ENCODE results near the gene TMEM89.

The TMEM89 gene

GRCh38 chr3:48609088-48610005 is 12.2 kb downstream of the TMEM89 start, which contains the start of gene UQCRC1:
Gene UQCRC1 (minus strand): TSS chr3:48609646. CDS start chr3:48609620, 26 bp downstream.
- peak; percentile 94 for DNase-seq

- DNase-seq, result no peak
These were observed 14.1 kb downstream of the TMEM89 start for GRCh38 chr3:48607519-48607918.

- DNase-seq, result no peak
These were observed 20.0 kb downstream of the TMEM89 start for GRCh38 chr3:48601622-48601994.

- no peak for DNase-seq
These were observed 20.6 kb downstream of the TMEM89 start for GRCh38 chr3:48600711-48601621.

- no peak for DNase-seq
These were observed 21.9 kb downstream of the TMEM89 start for GRCh38 chr3:48599509-48600285.

GRCh38 chr3:48599077-48599501 is 22.5 kb downstream of the TMEM89 start:
- no peak for DNase-seq

- DNase-seq, result no peak
These were observed 23.1 kb downstream of the TMEM89 start for GRCh38 chr3:48598323-48599076.

- no peak for DNase-seq
These were observed 24.2 kb downstream of the TMEM89 start for GRCh38 chr3:48597408-48597800.

- no peak for DNase-seq
These were observed 24.7 kb downstream of the TMEM89 start for GRCh38 chr3:48596676-48597407.

- no peak for DNase-seq
These were observed 25.4 kb downstream of the TMEM89 start for GRCh38 chr3:48596157-48596556.

- no peak for DNase-seq
These were observed 25.9 kb downstream of the TMEM89 start for GRCh38 chr3:48595526-48596121.

GRCh38 chr3:48595075-48595525 is 26.5 kb downstream of the TMEM89 start, which contains the start of gene COL7A1:
Gene COL7A1 (minus strand): TSS chr3:48595329. CDS start chr3:48595159, 170 bp downstream.
- no peak for DNase-seq

- no peak for DNase-seq
These were observed 27.0 kb downstream of the TMEM89 start for GRCh38 chr3:48594417-48595049.

GRCh38 chr3:48593337-48593736 is 28.2 kb downstream of the TMEM89 start:
- no peak for DNase-seq

- no peak for DNase-seq
These were observed 29.0 kb downstream of the TMEM89 start for GRCh38 chr3:48592519-48593087.

GRCh38 chr3:48591886-48592518 is 29.6 kb downstream of the TMEM89 start:
- DNase-seq, result no peak

GRCh38 chr3:48591436-48591835 is 30.1 kb downstream of the TMEM89 start:
- DNase-seq, result no peak

GRCh38 chr3:48588230-48588629 is 33.3 kb downstream of the TMEM89 start:
- DNase-seq, result no peak

- DNase-seq, result no peak
These were observed 33.9 kb downstream of the TMEM89 start for GRCh38 chr3:48587686-48588085.
